K562 (cell line): ENCODE measurements around the gene GJC2.

Experiments used
- CTCF ChIP-seq, 3 experiments: IDR thresholded peaks in 2 of 3; conservative IDR thresholded peaks in 1 of 3; 2 replicates each; pipeline ENCODE4 v1.5.1; 2011 to 2012; ENCODE audit warnings: low read length in 3 of 3, mild to moderate bottlenecking in 3 of 3, control low read depth in 2 of 3, improper control_type of control experiment in 1 of 3, inconsistent platforms in 1 of 3, low read depth in 1 of 3, mixed read lengths in 1 of 3, moderate library complexity in 1 of 3; ENCODE audit not compliant: insufficient read depth in 2 of 3
- FOXA3 ChIP-seq, 2 experiments: fragments of 450-650 bp in 1 of 2; sonication (generic) in 1 of 2; formaldehyde crosslinking; IDR thresholded peaks in 1 of 2; conservative IDR thresholded peaks in 1 of 2; 2 replicates each; pipeline versions ENCODE4 v1.4.0 to v1.8.0; 2020 to 2022; ENCODE audit warnings: mild to moderate bottlenecking in 2 of 2, missing genetic modification reagents in 1 of 2
- MIER1 ChIP-seq: fragments of 450-650 bp; IDR thresholded peaks from 2 replicates; pipeline ENCODE4 v1.6.1; 2016; ENCODE audit warnings: antibody characterized with exemption, mild to moderate bottlenecking, low read depth
- PHB2 ChIP-seq: fragments of 450-650 bp; IDR thresholded peaks from 2 replicates; pipeline ENCODE4 v1.6.1; 2017; ENCODE audit warnings: low read depth
- PHF8 ChIP-seq: fragments of 200-600 bp; sonication (generic); IDR thresholded peaks from 2 replicates; pipeline ENCODE4 v1.6.1; 2012; ENCODE audit warnings: mixed run types, mild to moderate bottlenecking, inconsistent platforms, low read length, moderate library complexity, borderline replicate concordance
- RBM39 ChIP-seq: fragments of 200-400 bp; formaldehyde crosslinking; optimal IDR thresholded peaks from 2 replicates; pipeline ENCODE3; 2018; ENCODE audit warnings: low read depth, low read length
- SMAD3 ChIP-seq: fragments of 450-650 bp; formaldehyde crosslinking; conservative IDR thresholded peaks from 2 replicates; pipeline ENCODE4 v1.4.0; 2020; ENCODE audit warnings: mild to moderate bottlenecking
- SP2 ChIP-seq: IDR thresholded peaks from 2 replicates; pipeline ENCODE4 v1.6.1; 2011; ENCODE audit warnings: mild to moderate bottlenecking, low read depth, low read length, moderate library complexity; ENCODE audit not compliant: poor library complexity, severe bottlenecking; ENCODE audit errors: extremely low read depth
- UBTF ChIP-seq, 2 experiments: IDR thresholded peaks; 2 replicates each; pipeline ENCODE4 v1.6.1; 2012; ENCODE audit warnings: improper control_type of control experiment in 2 of 2, low read depth in 2 of 2, low read length in 2 of 2, borderline replicate concordance in 1 of 2
- ZFP36 ChIP-seq: fragments of 150-350 bp; IDR thresholded peaks from 2 replicates; pipeline ENCODE4 v1.6.1; 2018; ENCODE audit warnings: low read length, low read depth; ENCODE audit not compliant: partially characterized antibody
- ZNF232 ChIP-seq: sonication (generic); formaldehyde crosslinking; IDR thresholded peaks from 2 replicates; pipeline ENCODE4 v1.8.0; 2022; ENCODE audit warnings: mild to moderate bottlenecking, missing genetic modification reagents
- ZNF444 ChIP-seq: fragments of 250-450 bp; sonication (Bioruptor Pico); IDR thresholded peaks from 2 replicates; pipeline ENCODE4 v1.4.0; 2020; ENCODE audit warnings: mild to moderate bottlenecking, moderate library complexity

- TF ChIP-seq SMAD3 (no peak), MIER1 (no peak), ZNF444 (CRISPR knock-in tag) (no peak), UBTF (IDR thresholded peaks at IDR 0.05; ENCODE audit: borderline replicate concordance in 1 of 2, low read depth in 2 of 2, low read length in 2 of 2) (no peak), ZFP36 (no peak), PHF8 (no peak), CTCF (IDR thresholded peaks at IDR 0.05 in 2 of 3, conservative IDR thresholded peaks at IDR 0.05 in 1 of 3; ENCODE audit: insufficient read depth in 2 of 3, low read depth in 1 of 3, low read length in 3 of 3) (no peak), PHB2 (no peak), RBM39 (no peak), FOXA3 (CRISPR knock-in tag; conservative IDR thresholded peaks at IDR 0.05 in 1 of 2, IDR thresholded peaks at IDR 0.05 in 1 of 2) (no peak), ZNF232 (CRISPR knock-in tag) (no peak), SP2 (no peak)
Measured at GRCh38 chr1:228176461-228177182, 26.9 kb downstream of the GJC2 start.
